ENCODE data around the gene PLD5.

The PLD5 gene

DNA sequence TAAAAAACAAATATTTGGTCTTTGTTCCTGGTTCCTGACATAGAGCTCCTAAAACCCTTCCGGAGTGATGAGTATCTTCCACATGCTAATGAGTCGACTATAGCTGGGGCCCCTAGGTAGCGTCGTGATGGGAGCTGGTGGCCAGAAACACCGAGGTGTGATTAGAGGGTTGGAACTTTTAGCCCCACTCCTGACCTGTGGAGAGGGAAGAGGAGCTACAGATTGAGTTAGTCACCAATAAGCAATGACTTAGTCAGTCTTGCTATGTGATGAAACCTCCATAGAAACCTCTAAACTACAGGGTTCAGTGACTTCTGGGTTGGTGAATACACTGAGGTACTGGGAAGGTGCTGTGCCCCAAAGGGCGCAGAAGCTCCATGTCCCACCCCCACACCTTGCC is 30.1 kb upstream of the PLD5 start:
- DNase-seq (ENCODE audit: low spot score), result no peak
- TF ChIP-seq, protein P1, sequence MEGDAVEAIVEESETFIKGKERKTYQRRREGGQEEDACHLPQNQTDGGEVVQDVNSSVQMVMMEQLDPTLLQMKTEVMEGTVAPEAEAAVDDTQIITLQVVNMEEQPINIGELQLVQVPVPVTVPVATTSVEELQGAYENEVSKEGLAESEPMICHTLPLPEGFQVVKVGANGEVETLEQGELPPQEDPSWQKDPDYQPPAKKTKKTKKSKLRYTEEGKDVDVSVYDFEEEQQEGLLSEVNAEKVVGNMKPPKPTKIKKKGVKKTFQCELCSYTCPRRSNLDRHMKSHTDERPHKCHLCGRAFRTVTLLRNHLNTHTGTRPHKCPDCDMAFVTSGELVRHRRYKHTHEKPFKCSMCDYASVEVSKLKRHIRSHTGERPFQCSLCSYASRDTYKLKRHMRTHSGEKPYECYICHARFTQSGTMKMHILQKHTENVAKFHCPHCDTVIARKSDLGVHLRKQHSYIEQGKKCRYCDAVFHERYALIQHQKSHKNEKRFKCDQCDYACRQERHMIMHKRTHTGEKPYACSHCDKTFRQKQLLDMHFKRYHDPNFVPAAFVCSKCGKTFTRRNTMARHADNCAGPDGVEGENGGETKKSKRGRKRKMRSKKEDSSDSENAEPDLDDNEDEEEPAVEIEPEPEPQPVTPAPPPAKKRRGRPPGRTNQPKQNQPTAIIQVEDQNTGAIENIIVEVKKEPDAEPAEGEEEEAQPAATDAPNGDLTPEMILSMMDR (IDR thresholded peaks at IDR 0.05; ENCODE audit: extremely low read depth, insufficient read depth, missing control alignments), result no peak
- in situ Hi-C loops (cut with MboI; ENCODE audit: low pct_unique_long_range_greater_than_20kb, low sequenced_read_pairs, unreplicated experiment), result no loop called here

DNA sequence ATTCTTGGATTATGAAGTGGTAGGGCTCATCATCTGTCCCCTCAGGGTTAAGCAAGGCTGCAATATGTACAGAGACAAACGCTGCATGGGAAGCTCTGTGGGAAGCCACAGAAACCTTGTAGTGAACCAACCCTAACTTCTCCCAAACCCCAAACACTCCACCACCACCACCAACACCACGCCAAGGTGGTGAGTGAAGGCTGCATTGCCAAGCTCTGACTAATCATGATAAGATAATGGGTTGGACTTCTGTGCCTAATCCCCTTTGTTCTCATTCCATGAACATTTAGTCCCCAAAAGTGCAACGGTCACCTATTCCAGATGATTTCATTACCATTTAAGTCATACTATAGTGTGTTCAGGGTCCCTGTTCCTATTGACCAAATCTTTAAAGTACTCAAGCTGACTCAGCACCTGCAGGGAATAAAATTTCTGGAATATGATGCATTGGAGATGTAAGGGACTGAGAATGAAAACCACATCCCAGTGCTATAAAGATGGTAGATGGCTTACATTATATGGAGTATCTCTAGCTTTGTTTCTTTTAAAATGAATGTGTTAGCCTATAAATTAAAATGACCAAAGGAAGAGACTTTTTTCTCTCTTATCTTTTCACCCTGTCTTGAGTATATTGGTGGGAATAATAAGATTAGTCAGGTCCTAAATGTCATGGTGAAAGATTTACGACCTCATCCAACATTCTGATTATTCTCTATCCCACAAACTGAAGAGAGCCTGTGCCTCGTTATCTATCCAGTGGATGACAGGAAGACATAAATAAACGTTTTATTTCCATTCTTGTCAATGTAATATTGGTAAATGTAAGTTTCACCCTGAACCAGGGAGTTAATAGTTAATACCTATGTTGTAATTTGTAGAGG is 22.6 kb upstream of the PLD5 start:
- in situ Hi-C loops (cut with MboI; ENCODE audit: low pct_unique_long_range_greater_than_20kb, low sequenced_read_pairs, unreplicated experiment), result no loop called here
- DNase-seq (ENCODE audit: low spot score), result no peak
- TF ChIP-seq, protein P1 (IDR thresholded peaks at IDR 0.05; ENCODE audit: extremely low read depth, insufficient read depth, missing control alignments), result no peak

DNA sequence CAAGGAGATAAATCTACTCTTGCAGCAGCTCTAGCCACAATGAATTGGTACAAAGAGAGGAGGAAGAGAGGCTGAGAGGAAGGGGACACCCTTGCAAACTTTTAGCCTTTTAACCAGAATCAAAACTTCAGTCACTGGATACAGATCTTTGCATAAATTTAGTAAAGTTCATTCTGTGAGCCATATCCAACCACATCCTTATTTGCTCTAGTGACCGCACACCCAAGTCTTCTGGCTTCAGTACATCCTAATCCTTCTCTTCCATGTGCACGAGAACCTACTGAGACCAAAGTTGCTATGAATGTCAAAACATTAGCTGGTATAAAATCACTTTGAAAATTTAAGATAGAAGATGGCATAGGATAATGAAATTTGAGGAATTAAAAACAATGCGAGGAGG is 21.9 kb upstream of the PLD5 start:
- no peak for DNase-seq (ENCODE audit: low spot score)
- TF ChIP-seq, protein P1 (IDR thresholded peaks at IDR 0.05; ENCODE audit: extremely low read depth, insufficient read depth, missing control alignments), result no peak
- in situ Hi-C loops (cut with MboI; ENCODE audit: low pct_unique_long_range_greater_than_20kb, low sequenced_read_pairs, unreplicated experiment), result no loop called here

DNA sequence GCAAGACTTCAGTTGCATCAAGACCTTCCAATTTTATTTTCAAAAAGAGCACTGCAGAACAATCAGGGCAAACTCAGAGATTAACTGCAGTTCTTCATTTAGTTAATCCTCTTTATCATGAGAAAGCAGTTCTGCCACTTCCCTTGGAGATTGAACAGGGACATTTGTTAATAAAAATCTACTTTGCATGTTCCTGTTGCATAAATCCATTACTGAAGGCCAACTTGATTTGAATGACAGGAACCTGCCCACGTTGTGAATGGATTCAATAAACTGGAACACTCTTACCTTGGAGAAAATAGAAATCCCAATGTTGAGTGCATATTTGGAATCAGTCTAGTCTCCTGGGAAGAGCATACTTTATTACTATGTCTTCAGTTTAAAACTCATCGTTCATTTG is 19.6 kb upstream of the PLD5 start:
- in situ Hi-C loops (cut with MboI; ENCODE audit: low pct_unique_long_range_greater_than_20kb, low sequenced_read_pairs, unreplicated experiment), result no loop called here
- TF ChIP-seq, protein P1 (IDR thresholded peaks at IDR 0.05; ENCODE audit: extremely low read depth, insufficient read depth, missing control alignments), result no peak
- no peak for DNase-seq (ENCODE audit: low spot score)

DNA sequence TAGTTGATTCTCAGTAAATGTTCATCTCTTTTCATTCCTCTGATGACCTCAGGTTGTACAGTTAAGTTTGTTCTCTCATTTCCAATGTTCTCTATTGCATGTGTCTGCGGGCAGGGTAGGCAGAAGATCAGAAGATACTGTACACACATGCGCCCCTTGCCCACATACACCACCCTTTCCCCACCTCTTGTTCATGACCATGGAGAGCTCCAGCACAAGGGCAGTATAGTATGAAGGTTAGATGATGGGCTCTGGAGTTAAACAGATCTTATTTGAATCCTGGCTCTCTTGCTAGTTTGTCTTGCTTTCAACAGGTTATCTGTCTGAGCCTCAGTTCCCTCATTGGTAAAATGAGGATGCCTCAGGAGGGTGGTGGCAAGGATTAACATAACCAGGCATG is 17.8 kb upstream of the PLD5 start:
- in situ Hi-C loops (cut with MboI; ENCODE audit: low pct_unique_long_range_greater_than_20kb, low sequenced_read_pairs, unreplicated experiment), result no loop called here
- DNase-seq (ENCODE audit: low spot score), result no peak
- TF ChIP-seq, protein P1 (IDR thresholded peaks at IDR 0.05; ENCODE audit: extremely low read depth, insufficient read depth, missing control alignments), result no peak

DNA sequence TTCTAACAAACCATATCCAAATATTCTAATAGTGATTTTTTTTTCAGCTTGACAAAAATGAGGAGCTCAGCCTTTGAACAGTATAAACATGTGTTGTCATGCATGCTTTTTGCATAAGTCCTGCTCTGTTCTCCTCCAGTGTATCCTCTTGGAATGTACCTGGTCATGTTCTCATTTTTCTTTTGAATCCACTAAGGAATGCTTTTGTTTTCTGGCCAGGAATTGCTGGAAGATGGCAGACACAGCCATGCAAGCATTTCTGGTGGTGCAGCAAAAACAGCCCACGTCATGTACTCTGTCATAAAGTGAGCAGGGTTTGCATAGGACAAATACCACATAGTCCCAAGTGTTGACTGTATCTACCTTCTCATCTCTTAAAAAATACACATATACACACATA is 11.5 kb upstream of the PLD5 start:
- DNase-seq (ENCODE audit: low spot score), result no peak
- TF ChIP-seq, protein P1 (IDR thresholded peaks at IDR 0.05; ENCODE audit: extremely low read depth, insufficient read depth, missing control alignments), result no peak
- in situ Hi-C loops (cut with MboI; ENCODE audit: low pct_unique_long_range_greater_than_20kb, low sequenced_read_pairs, unreplicated experiment), result no loop called here

Measured in GM13977 (cell line).